ENCODE measurements around the gene PLXDC1.

PLXDC1 gene

GRCh38 chr17:39166437-39167335 is 15.2 kb upstream of the PLXDC1 start (continued):
- no peak for TF ChIP-seq GLIS3 (CRISPR knock-in tag; IDR thresholded peaks at IDR 0.05)

- ATAC-seq: no peak
- TF ChIP-seq ESRRG (CRISPR knock-in tag; IDR thresholded peaks at IDR 0.05): no peak
- TF ChIP-seq ARNTL (CRISPR knock-in tag; IDR thresholded peaks at IDR 0.05; ENCODE audit: borderline replicate concordance, low read depth): no peak
- no peak for TF ChIP-seq ZNF70 (CRISPR knock-in tag; IDR thresholded peaks at IDR 0.05)
- no peak for TF ChIP-seq PPARA (CRISPR knock-in tag; IDR thresholded peaks at IDR 0.05; ENCODE audit: borderline replicate concordance)
- no peak for TF ChIP-seq PATZ1 (CRISPR knock-in tag; IDR thresholded peaks at IDR 0.05; ENCODE audit: borderline replicate concordance)
- no peak for TF ChIP-seq ISL1 (CRISPR knock-in tag; IDR thresholded peaks at IDR 0.05)
- no peak for TF ChIP-seq SNAI2 (CRISPR knock-in tag; IDR thresholded peaks at IDR 0.05)
- no peak for TF ChIP-seq POU6F1 (CRISPR knock-in tag; IDR thresholded peaks at IDR 0.05; ENCODE audit: borderline replicate concordance, low read depth)
- TF ChIP-seq ZC3H10 (CRISPR knock-in tag; IDR thresholded peaks at IDR 0.05): no peak
- TF ChIP-seq TSHZ2 (CRISPR knock-in tag; IDR thresholded peaks at IDR 0.05): no peak
- no peak for TF ChIP-seq CREB5 (CRISPR knock-in tag; IDR thresholded peaks at IDR 0.05; ENCODE audit: low read depth)
Observed at GRCh38 chr17:39165841-39166349, 14.5 kb upstream of the PLXDC1 start, which contains the start of gene ARL5C. Gene ARL5C, minus strand, starts transcription at chr17:39166161. Its CDS starts 401 bp downstream, at chr17:39165760.

GRCh38 chr17:39165178-39165840 is 13.9 kb upstream of the PLXDC1 start:
- no peak; the same call in 1 of the 3 replicates for ATAC-seq
- no peak for TF ChIP-seq ZC3H10 (CRISPR knock-in tag; IDR thresholded peaks at IDR 0.05)
- TF ChIP-seq PPARA (CRISPR knock-in tag; IDR thresholded peaks at IDR 0.05; ENCODE audit: borderline replicate concordance): no peak
- TF ChIP-seq ZFP3 (CRISPR knock-in tag; IDR thresholded peaks at IDR 0.05): no peak
- no peak for TF ChIP-seq RARB (CRISPR knock-in tag; IDR thresholded peaks at IDR 0.05)
- no peak for TF ChIP-seq CREB5 (CRISPR knock-in tag; IDR thresholded peaks at IDR 0.05; ENCODE audit: low read depth)
- TF ChIP-seq TSHZ2 (CRISPR knock-in tag; IDR thresholded peaks at IDR 0.05): no peak
- no peak for TF ChIP-seq ZNF70 (CRISPR knock-in tag; IDR thresholded peaks at IDR 0.05)
- TF ChIP-seq ESRRG (CRISPR knock-in tag; IDR thresholded peaks at IDR 0.05): no peak
- no peak for TF ChIP-seq ISL1 (CRISPR knock-in tag; IDR thresholded peaks at IDR 0.05)
- no peak for TF ChIP-seq ZNF8 (CRISPR knock-in tag; IDR thresholded peaks at IDR 0.05)
- TF ChIP-seq OSR1 (CRISPR knock-in tag; IDR thresholded peaks at IDR 0.05): no peak
- TF ChIP-seq TCF4 (CRISPR knock-in tag; IDR thresholded peaks at IDR 0.05; ENCODE audit: borderline replicate concordance): no peak
- no peak for TF ChIP-seq POU6F1 (CRISPR knock-in tag; IDR thresholded peaks at IDR 0.05; ENCODE audit: borderline replicate concordance, low read depth)
- TF ChIP-seq CSRNP3 (CRISPR knock-in tag; IDR thresholded peaks at IDR 0.05): no peak

Data from SK-N-SH treated with all-trans-retinoic acid at 6 μM for 48 hours (cell line).